Endothelial cell of hepatic sinusoid (primary cell): ENCODE measurements around the gene EFCAB12.
"Not testable (repeated sequence)": the region's sequence is repeated elsewhere in the genome, so short reads cannot be mapped to it uniquely, and the experiment has no call there.

Source experiments
- in situ Hi-C: cut with HindIII; loops from 2 replicates; pipeline ENCODE4 v1.10.0; 2017; ENCODE audit warnings: low sequenced_read_pairs

The EFCAB12 gene

DNA sequence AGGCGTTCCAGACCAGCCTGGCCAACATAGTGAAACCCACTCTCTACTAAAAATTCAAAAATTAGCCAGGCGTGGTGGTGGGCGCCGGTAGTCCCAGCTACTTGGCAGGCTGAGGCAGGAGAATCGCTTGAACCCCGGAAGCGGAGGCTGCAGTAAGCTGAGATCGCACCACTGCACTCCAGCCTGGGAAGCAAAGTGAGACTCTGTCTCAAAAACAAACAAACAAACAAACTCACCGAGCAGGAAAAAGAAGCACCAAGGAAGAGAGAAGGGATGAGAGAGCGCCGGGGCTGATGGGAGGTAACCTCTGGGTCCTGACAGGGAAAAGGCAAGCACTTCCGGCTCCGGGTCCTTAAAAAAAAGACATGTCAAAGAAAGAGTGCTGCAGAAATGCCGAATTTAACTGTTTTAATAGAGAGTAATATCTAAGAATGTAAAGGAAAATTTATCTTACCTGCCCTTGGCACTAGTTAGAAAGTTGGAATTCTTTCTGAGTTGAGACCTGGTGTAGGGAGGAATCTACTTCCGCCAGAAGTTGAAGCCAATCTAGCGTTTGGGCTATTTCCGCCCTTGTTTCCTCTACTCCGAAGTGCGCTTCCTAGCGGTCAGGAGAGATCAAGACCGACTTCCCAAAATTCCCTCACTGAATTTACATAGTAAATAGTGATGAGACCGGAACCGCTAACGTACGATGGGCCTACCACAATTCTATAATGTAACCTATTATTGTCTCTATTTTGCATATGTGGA, 29.1 kb downstream of the EFCAB12 start:
- in situ Hi-C loops, result no loop called here

DNA sequence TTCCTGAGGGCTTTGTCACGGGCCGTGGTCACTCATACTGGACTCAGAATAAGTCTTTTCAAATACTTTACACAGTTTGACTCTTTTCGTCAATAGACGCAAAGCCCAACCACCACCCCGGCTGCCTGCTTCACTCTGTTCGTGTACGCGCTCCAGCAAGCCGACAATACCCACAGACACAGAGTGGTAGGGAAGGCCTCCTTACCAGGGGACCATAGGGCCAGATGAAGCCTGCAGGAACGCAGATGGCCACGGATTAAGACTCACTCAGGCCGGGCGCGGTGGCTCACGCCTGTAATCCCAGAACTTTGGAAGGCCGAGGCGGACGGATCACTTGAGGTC, 29.7 kb downstream of the EFCAB12 start:
- in situ Hi-C loops, result no loop called here

DNA sequence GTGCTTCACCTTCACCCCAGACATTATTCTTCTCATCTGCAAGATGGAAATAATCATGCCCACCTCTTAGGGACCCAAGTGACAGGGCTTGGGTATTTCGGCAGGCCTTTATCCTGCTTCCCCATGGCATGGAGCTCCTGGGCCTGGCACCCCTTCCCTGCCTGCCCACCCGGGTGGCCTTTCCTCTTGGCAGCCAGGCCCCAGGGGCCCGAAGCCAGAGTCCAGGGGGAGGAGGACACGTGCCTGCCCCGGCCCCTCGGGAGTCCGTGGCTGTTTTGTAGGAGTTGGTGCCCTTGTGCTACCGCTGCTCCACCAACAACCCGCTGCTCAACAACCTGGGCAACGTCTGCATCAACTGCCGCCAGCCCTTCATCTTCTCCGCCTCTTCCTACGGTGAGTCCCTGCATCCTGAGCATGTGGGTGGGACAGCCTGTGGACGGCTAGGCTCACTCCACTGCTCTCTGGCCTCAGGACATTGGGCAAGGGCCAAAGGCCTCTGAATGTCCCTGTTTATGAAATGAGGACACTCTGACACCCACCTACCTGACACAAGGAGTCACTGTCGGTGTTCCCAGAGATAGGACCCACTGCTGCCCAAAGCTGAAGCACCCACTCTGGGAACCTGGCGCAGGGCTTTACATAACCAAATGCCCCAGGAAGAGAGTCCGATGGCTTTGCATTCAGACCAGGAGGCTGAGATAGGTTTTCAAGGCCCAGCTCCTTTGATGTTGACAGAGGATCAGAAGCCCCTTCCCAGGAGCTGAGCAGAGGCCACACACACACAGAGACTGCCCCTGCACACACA, 34.5 kb downstream of the EFCAB12 start:
- in situ Hi-C loops, result not testable (repeated sequence)

DNA sequence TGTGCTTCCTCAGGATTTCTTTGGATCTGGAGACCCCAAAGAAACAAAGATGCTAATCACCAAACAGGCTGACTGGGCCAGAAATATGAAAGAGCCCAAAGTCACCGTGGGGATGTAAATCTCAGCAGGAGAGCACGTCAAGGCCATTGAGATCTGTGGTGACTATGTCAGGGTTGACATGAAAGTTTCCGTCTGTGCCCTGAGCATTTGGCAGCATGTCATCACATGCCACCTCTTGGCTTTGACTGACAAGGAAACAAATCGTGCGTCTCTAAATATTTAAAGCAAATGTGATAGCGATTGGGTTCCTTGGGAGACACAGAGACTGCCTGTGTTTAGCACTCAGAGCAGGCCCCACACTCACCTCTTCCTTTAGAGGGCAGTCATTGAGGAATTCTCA, 35.2 kb downstream of the EFCAB12 start:
- in situ Hi-C loops, result no loop called here

DNA sequence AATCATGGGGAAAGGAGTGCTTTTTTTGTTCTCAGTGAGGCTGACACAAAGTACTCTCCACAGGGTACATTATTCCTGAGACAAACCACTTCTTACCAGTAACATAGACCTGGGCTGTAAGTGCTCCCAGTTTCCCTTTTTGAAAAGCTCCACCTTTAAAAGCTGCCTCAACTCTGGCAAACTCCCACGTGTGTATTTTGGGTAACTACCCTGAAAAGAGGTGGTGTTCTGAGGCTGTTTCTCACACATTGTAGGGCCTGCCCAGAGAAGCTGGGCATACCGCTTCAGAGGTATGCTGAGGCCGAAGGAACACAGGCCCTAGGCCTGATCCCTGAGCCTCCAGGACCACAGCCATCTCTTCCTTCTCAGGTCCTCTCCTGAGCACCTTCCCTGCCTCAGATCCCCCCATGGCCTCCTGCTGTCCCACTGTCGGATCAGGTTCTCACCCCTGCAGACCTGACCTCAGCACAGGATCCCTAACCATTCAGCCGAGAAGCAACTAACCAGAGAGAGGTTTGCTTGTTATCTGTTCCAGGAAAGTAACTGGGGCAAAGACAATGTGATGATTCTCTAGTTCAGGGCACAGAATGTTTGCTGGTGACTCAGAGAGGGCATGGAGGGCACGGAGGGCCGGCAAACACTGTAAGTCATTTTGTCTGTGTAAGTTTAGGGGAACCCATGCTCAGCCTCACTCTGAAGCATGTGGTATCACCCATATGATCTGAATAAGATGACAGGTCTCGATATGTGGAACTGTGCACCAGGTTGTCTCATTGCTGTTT, 36.1 kb downstream of the EFCAB12 start:
- in situ Hi-C loops, result not testable (repeated sequence)

DNA sequence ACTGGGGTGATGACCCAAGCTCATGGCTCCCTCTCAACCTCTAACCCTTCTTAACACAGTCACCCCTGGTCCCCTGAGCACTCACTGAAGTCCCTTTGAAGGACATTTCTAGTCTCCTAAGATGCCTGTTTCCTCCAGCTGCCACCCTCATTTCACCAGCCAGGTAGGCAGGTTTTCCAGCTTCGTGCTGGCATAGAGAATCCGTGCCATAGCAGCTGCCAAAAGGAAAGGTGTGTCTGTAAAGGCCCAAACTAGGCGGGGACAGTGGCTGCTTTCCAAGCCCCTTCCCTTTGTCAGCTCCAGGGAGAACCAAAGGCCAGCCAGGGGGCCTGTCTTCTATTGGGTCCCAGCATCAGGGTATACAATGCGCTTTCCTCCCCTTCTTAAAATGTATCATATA, 36.9 kb downstream of the EFCAB12 start:
- in situ Hi-C loops, result not testable (repeated sequence)

DNA sequence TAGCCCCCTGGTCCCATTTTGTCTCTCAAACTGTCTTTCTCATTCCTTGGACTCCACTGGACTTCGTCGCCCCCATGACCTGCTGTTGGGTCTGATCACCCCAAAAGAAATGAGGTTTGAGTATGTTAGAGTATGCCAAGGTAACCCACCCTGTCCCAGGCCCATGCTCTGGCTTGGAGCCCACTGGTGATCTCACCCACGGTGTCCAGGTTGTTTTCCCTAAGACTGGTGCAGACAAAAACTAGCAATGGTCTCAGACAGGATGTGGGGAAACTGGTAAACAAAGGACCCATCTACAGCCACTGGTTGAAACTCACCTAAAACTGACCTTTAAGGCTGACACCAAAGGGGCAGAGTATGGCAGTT, 38.9 kb downstream of the EFCAB12 start:
- in situ Hi-C loops, result no loop called here

DNA sequence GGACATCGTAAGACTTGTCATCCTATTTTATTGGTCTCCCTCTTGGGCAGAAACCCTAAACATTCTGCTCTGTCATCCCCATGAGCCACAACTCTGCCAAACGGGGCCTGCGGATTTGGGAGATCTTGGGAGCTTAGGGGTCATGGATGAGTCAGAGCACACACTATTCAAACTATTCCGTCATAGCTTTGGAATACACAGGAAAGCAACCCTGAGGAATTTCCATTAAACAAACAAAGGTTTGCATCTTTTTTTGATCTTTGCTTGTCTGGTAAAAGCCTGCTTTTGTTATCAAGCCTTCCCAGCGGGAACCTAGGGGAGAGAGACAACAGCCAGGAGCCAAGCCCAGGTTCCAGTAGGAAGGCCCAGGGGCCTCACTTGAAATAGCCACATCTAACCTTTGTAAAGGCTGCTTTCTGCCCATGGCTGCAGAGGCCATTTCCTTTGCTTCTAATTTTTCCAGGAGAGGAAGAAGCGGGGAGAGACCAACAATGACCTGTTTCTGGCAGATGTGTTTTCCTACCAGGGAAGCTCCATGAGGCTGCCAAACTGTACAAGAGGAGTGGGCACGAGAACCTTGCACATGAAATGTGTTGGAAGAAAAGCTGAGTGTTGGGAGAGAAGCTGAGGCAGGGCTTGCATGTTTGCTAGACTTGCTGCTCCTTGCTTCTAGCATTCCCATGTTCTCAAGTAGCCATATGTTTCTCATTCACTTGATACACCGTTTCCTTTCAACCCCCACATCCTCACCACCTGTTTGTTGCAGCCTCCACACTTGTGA, 39.5 kb downstream of the EFCAB12 start:
- in situ Hi-C loops, result not testable (repeated sequence)

DNA sequence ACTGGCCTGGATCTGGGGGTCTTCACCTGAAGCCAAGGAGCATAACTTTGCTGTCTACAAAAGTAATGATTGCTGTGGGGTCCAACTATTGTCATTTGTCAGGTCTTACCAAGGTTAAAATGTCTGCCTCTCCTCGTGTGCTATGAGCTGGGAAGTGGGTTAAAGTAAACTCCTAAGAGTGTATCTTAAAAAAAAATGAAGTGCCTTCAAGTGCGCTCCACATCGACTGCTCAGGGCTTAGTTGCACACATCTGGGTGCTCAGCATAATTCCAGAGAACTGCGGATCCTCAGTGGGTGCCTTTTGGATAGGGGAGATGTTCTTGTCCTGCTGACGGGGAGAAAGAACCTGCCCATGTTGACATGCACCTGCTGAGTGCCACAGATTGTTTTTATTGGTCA, 40.9 kb downstream of the EFCAB12 start:
- in situ Hi-C loops, result no loop called here

DNA sequence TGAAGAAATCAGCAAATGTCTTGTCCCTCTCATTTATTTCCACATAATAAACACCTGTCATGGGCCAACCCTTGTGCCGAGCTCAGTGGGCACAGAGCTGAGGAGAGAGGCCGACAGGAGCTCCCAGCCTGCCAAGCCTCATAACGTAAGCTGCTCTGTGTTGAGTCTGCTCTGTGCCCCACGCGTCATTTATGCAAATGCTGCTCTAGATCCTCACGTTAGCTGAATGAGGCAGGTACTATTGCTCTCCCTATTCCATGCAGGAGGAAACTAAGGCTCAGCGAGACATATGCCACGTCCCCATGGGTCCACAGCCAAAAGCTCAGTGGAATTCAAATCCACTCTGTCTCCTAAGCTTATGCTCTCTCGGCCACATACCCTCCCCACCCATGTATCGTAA, 41.5 kb downstream of the EFCAB12 start:
- in situ Hi-C loops, result no loop called here

DNA sequence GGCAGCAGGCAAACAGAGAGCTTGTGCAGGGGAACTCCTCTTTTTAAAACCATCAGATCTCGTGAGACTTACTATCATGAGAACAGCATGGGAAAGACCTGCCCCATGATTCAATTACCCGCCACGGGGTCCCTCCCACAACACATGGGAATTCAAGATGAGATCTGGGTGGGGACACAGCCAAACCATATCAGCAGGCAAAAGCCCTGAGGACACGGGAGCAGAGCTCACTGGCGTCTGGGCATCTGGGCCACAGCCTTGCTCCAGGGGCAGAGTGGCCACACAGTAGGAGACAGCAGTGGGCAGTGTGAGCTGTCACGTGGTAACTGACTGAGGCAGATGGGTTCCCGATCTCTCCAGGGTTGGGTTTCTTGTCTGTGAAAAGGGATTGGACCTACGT, 42.9 kb downstream of the EFCAB12 start:
- in situ Hi-C loops, result not testable (repeated sequence)

DNA sequence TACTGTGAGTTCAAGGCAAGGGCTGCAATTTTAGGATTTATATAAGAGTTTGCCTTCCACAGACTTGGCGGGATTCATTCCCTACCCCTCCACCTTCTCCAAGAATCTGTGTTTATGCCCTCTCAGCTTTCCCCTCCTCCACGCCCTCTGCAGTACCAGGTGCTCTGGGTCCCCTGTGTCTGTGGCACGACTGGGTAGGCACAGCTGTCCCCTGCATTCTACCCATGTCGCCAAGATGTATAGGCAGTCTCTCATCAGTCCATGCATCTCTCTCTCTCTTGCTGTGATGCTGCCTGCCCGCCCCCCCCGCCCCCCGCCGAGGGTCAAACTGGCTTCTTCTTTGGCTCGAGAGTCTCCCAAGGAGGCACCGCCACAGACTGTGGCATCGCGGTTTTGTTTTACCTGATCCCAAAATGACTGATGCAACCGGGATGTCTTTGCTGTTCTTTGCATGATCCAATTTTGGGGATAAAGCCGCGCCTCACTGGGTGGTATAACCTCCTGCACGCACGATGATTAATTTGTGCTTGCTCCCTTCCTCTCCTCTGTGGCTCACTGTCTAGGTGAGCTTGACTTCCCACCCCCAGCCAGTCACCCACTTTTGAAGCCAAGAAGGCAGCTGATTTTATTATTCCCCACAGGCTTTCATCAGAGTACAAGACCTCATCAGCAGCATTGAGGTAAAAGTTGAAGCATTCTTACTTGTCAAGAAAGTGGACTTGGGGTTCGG, 43.7 kb downstream of the EFCAB12 start:
- in situ Hi-C loops, result no loop called here

DNA sequence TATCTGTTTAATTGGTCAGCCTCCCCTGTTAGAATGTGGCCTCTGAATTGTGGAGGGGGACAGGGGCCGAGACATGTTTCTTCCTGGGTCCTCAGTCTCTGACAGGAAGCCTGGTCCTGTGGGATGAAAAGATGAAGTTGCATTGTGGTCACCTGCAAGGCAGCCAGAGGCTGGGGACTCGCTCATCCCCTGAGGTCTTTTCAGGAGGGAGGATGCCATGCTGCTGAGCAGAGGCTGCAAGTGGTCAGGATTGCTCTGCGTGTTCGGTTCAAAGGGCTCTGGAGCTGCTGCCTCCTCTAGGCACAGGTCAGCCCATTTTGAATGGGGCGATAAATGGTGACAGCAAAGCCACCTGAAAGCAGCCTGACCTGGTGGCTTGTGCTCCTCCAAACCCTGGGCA, 44.3 kb downstream of the EFCAB12 start:
- in situ Hi-C loops, result not testable (repeated sequence)

DNA sequence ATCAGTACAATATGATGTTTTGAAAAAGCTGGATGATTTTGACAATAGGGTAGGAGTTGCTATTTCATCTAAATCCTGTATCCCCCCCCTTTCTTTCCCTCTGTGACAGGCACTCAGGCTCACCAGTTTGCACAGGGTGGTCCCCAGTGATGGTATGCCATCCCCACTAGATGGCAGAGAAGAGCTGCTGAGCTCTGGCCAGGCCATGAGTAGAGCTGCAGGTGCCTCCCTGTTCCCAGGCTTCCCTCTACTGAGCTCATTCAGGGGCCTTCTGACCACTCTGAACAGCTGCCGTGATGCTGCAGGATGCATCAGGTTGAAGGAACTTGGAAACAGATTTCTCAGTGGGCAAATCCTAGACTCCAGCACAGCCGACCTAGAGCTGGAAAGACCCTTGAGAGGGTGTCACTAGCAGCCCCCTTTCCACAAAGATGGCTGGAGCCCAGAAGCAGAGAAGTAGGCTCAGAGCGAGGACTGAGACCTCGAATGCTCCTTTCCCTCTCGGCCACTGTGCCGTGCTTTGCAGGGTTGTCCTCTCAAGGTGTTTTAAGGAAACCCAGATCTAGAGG, 45.1 kb downstream of the EFCAB12 start:
- in situ Hi-C loops, result no loop called here

DNA sequence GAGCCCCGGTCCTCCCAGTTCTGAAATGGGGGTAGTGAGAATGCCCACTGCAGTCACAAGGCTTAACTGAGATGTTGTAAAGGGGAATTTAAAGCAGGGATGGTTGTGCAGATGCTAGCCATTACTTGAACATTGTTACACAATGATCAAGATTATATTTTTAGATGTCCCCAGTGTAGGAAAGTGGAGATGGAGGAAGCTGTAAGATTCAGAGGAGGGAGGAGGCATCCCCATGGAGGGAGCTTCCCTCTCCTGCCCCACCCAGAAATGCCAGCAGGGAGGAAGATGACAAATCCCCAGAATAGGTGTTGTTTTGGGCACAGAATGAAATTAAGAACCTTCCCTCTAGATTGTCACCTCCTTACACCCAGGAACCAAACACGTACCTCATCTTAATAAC, 46.1 kb downstream of the EFCAB12 start:
- in situ Hi-C loops, result no loop called here

DNA sequence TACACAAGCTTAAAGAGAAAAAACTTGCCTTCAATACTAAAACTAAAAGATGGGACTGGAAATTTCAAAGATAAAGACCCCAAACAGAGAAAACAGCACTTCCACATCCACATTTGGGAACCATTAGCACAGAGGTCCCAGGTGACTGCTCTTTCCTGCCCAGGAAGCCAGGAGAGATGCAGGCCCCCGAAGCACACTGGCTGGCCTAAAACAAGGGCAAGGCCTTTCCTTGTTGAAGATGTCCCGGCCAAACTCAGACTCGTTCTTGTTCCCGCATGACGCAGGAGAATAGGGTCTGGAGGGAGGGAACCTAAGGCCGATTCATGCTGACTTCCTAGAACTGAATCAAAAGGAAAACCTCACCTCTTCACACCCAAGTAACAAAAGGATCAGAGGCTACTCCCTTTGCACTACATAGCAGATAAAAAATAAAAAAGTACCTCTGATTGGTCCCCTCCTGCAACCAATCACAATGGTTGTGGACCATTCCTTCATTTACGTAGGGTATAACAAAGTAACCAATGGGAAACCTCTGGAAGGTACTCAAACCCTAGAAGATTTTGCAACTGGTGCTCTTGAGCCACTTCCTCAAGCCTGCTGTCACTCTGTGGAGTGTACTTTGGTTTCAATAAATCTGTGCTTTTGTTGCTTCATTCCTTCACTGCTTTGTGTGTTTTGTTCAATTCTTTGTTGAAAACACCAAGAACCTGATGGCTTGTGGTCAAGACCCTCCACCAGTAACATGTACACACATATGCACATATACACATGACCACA, 48.7 kb downstream of the EFCAB12 start:
- in situ Hi-C loops, result loop anchor here (5.0 kb wide), 1 partner anchor 37 kb away; no protein-coding TSS in a partner anchor

DNA sequence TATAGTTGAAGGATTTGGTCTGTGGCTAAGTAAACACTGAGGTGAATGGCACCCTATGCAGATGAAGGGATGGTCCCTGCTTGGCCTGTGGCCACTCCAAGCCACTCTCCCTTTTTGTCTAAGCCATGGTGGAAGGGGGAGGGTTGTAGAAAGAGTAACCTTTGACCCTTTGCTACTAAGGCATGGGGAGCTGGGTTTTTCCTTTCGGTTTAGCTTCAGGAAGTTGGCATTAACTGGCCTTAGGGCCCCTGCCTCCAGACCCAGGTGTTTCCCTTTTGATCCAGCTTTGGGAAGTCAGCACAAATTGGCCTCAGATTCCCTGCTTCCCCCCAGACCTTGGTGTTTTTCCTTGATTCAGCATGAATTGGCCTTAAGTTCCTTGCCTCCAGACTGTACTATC, 49.5 kb downstream of the EFCAB12 start:
- in situ Hi-C loops, result loop anchor here (5.0 kb wide), 1 partner anchor 37 kb away; no protein-coding TSS in a partner anchor

DNA sequence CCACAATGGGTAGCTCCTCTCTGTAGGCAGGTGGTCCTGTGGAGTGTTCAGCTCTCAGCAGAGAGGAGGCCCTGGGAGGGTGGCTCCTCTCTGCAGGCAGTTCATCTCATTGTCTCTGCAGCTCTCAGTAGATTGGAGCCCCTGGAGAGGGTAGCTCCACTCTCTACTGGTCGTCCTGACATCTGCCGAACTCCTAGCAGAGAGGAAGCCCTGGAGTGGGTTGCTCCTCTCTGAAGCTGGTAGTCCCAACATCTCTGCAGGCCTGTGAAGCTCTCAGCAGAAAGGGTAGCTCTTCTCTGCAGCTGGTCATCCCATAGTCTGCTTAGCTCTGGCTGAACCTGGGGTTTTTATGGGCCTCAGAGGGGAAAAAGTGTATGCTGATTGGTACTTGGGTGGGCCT, 50.8 kb downstream of the EFCAB12 start:
- in situ Hi-C loops, result loop anchor here (5.0 kb wide), 1 partner anchor 35 kb away; no protein-coding TSS in a partner anchor

DNA sequence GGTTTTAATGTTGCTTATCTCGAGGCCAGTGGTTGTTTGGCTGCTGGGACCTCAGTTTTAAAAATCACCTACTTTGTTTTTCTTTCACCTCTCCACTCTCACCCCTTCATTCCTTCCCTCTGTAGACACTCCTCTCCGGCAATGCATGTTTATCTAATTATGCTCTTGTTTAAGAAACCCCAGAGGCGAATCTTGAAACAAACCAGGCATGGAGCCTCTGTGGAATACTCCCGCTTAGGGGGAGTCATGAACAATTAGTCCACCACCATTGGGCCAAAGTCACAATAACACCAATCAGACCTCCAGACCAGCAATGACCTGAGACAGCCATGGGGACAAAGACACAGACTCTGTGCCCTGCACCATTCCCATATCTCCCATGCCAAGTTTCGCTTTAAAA, 53.3 kb downstream of the EFCAB12 start:
- in situ Hi-C loops, result loop anchor here (5.0 kb wide), 1 partner anchor 33 kb away; no protein-coding TSS in a partner anchor
